ENCODE data around the gene LMAN1L. TPM values are rescaled to one million over a fixed set of nuclear protein-coding genes. Genes with fewer than 3 reads are reported as not detected.

Gene LMAN1L
- polyA plus RNA-seq, 2 donors: 0.27 to 0.61 TPM

GRCh38 chr15:74788042-74788682, 24.5 kb upstream of the LMAN1L start:
- Histone ChIP-seq H3K27ac (ENCODE audit: low read depth in 2 of 2, low read length in 1 of 2) (peak overlapping the region; percentile 90 to 96), H3K4me1 (ENCODE audit: control insufficient read depth in 2 of 2, insufficient read depth in 2 of 2, low read length in 1 of 2) (peaks cover 41 to 62% of the 10 kb centered on the region in 2 donors)
- WGBS, 2 donors: 37 to 38% methylated on average over 7 of the region's 7 CpGs

DNA sequence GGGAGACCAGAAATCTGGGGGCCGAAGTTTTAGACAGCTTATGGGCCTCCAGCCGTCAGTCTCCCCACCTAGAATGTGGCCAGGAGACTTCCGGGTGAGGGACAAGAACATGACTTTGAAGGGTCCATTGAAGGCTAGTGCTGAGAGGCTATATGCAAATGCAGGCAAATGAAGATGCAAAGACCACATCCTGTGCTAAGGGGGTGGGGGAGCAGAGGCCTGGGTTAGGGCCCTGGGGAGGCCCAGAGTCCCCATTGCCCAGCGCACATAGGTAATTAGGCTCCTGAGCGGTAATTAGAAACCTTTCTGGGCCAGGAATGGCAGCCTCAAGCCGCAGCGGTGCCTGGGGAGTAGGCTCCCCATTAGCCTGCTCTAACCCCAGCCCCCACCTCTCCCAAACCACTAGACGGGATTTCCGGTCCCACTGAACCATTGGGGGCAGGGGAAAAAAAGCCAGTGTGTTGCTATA, 23.9 kb upstream of the LMAN1L start:
- H3K9me3 ChIP-seq (ENCODE audit: control insufficient read depth in 2 of 2, insufficient read depth in 1 of 2, low read depth in 1 of 2, low read length in 1 of 2): no peaks in the 10 kb centered on the region
- H3K4me1 ChIP-seq (ENCODE audit: control insufficient read depth in 2 of 2, insufficient read depth in 2 of 2, low read length in 1 of 2): peaks cover 43 to 60% of the 10 kb centered on the region in 2 donors
- WGBS, 2 donors: 48 to 54% methylated on average over 9 of the region's 9 CpGs
- peak overlapping the region; percentile 90 to 96 for H3K27ac ChIP-seq (ENCODE audit: low read depth in 2 of 2, low read length in 1 of 2)
- no peaks in the 10 kb centered on the region for H3K27me3 ChIP-seq (ENCODE audit: control insufficient read depth in 1 of 2, insufficient read depth in 2 of 2, low read length in 2 of 2)
- peaks cover 0 to 7% of the 10 kb centered on the region in 2 donors for H3K36me3 ChIP-seq (ENCODE audit: control insufficient read depth in 2 of 2, insufficient read depth in 2 of 2, low read length in 1 of 2)
- H3K4me3 ChIP-seq (ENCODE audit: low read depth in 1 of 2, low read length in 2 of 2): peak overlapping the region; percentile 45 to 51

More at GRCh38 chr15:74788042-74788682, 24.5 kb upstream of the LMAN1L start:
- no peaks in the 10 kb centered on the region for H3K9me3 ChIP-seq (ENCODE audit: control insufficient read depth in 2 of 2, insufficient read depth in 1 of 2, low read depth in 1 of 2, low read length in 1 of 2)
- H3K27me3 ChIP-seq (ENCODE audit: control insufficient read depth in 1 of 2, insufficient read depth in 2 of 2, low read length in 2 of 2): no peaks in the 10 kb centered on the region
- H3K4me3 ChIP-seq (ENCODE audit: low read depth in 1 of 2, low read length in 2 of 2): peak overlapping the region; percentile 45 to 51
- peaks cover 0 to 7% of the 10 kb centered on the region in 2 donors for H3K36me3 ChIP-seq (ENCODE audit: control insufficient read depth in 2 of 2, insufficient read depth in 2 of 2, low read length in 1 of 2)

DNA sequence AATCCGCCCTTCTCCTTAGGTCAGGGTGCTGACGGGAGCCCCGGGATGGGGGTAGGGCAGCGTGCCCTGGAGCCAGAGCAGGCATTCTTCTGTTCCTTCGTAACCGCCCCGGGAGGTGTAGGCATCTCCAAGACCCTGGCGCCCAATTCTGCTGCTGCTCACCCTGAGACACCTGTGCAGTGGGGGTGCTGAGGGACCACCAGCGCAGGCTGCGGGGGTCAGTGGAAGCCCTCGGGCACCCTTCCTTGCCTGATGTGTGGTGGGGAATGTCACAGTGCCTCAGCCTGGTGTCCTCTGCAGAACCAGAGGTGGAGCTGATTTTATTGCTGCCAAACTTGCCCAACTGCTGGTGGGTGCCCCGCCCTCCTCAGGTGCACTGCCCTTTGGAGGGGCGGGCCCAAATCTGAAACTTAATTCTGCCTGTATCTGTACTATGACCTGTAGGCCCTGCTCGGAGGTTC, 23.4 kb upstream of the LMAN1L start:
- H3K36me3 ChIP-seq (ENCODE audit: control insufficient read depth in 2 of 2, insufficient read depth in 2 of 2, low read length in 1 of 2): peaks cover 0 to 7% of the 10 kb centered on the region in 2 donors
- H3K4me1 ChIP-seq (ENCODE audit: control insufficient read depth in 2 of 2, insufficient read depth in 2 of 2, low read length in 1 of 2): peaks cover 40 to 56% of the 10 kb centered on the region in 2 donors
- no peaks in the 10 kb centered on the region for H3K9me3 ChIP-seq (ENCODE audit: control insufficient read depth in 2 of 2, insufficient read depth in 1 of 2, low read depth in 1 of 2, low read length in 1 of 2)
- H3K4me3 ChIP-seq (ENCODE audit: low read depth in 1 of 2, low read length in 2 of 2): peak overlapping the region; percentile 45 to 51
- H3K27ac ChIP-seq (ENCODE audit: low read depth in 2 of 2, low read length in 1 of 2): peak overlapping the region; percentile 90 to 96
- WGBS, 2 donors: 32 to 34% methylated on average over 13 to 14 of the region's 14 CpGs
- no peaks in the 10 kb centered on the region for H3K27me3 ChIP-seq (ENCODE audit: control insufficient read depth in 1 of 2, insufficient read depth in 2 of 2, low read length in 2 of 2)

- Histone ChIP-seq H3K4me3 (ENCODE audit: low read depth in 1 of 2, low read length in 2 of 2) (peak overlapping the region in 1 of 2 donors; percentile 45), H3K4me1 (ENCODE audit: control insufficient read depth in 2 of 2, insufficient read depth in 2 of 2, low read length in 1 of 2) (peaks cover 43 to 61% of the 10 kb centered on the region in 2 donors), H3K27me3 (ENCODE audit: control insufficient read depth in 1 of 2, insufficient read depth in 2 of 2, low read length in 2 of 2) (no peaks in the 10 kb centered on the region), H3K36me3 (ENCODE audit: control insufficient read depth in 2 of 2, insufficient read depth in 2 of 2, low read length in 1 of 2) (peaks cover 0 to 9% of the 10 kb centered on the region in 2 donors), H3K27ac (ENCODE audit: low read depth in 2 of 2, low read length in 1 of 2) (peak overlapping the region; percentile 90 to 96), H3K9me3 (ENCODE audit: control insufficient read depth in 2 of 2, insufficient read depth in 1 of 2, low read depth in 1 of 2, low read length in 1 of 2) (no peaks in the 10 kb centered on the region)
- 31 to 40% methylated on average over 3 of the region's 3 CpGs for WGBS, 2 donors
These were observed 22.9 kb upstream of the LMAN1L start for GRCh38 chr15:74789741-74790079.

DNA sequence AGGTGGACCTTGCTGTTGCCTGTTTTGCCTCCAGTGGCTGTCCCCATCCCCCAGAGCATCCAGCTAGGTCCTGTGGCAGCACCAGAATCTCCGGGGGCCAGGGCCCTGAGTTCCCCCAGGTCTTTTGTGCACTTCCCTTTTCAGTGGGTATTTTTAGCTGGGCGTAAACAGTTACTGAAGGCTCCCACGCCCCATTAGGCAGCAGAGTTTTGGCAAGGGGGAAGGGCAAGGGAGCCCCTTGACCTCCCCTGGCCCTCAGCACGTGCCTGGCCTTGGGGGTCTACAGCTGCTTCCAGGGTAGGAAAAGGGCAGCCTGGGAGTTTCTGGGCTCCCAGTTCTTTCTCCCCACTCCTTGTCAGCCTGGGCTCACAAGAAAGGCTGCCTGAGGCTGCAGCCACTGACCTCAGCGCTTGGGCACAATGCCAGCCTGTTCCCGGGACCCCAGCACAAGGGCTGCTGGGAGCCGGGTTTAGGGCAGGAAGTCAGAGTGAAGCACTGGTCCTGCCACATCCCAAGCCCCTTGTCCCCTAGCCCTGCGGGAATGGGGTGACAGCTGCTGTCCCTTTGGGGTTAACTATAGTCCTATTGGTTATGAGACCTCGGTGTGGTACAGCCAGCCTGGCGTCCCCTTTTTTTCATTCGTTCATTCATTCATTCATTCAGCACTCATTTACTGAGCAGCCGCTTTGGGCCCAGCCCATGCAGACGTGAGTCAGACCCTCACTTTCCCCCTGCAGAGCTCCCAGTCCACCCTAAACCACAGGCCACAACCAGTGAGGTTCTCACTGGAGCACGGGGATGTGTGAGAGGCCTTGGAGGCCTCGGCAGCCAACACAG, 22.3 kb upstream of the LMAN1L start:
- Histone ChIP-seq H3K27ac (ENCODE audit: low read depth in 2 of 2, low read length in 1 of 2) (peak overlapping the region; percentile 90 to 96), H3K4me3 (ENCODE audit: low read depth in 1 of 2, low read length in 2 of 2) (peak overlapping the region in 1 of 2 donors; percentile 7), H3K36me3 (ENCODE audit: control insufficient read depth in 2 of 2, insufficient read depth in 2 of 2, low read length in 1 of 2) (peaks cover 0 to 9% of the 10 kb centered on the region in 2 donors), H3K9me3 (ENCODE audit: control insufficient read depth in 2 of 2, insufficient read depth in 1 of 2, low read depth in 1 of 2, low read length in 1 of 2) (no peaks in the 10 kb centered on the region), H3K27me3 (ENCODE audit: control insufficient read depth in 1 of 2, insufficient read depth in 2 of 2, low read length in 2 of 2) (no peaks in the 10 kb centered on the region), H3K4me1 (ENCODE audit: control insufficient read depth in 2 of 2, insufficient read depth in 2 of 2, low read length in 1 of 2) (peaks cover 40 to 62% of the 10 kb centered on the region in 2 donors)
- WGBS, 2 donors: 35 to 43% methylated on average over 15 of the region's 15 CpGs

DNA sequence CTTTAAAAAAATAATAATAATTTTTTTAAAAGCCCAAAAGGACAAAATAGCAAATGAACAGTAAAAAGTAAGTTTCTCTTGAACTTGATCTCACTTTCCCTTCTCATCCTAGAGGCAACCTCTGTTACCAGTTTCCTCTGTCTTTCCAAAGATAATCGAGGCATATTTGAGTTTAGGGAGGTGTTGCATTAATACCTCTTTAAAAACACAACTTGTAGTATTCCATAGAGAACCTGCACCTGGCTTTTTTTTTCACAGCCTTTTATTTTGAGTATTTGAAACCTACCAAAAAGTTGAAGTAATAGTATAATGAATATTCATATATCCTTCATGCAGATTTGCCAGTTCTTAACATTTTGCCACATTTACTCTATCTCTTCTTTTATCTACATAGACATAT, 21.6 kb upstream of the LMAN1L start:
- H3K27ac ChIP-seq (ENCODE audit: low read depth in 2 of 2, low read length in 1 of 2): no peak overlapping the region

DNA sequence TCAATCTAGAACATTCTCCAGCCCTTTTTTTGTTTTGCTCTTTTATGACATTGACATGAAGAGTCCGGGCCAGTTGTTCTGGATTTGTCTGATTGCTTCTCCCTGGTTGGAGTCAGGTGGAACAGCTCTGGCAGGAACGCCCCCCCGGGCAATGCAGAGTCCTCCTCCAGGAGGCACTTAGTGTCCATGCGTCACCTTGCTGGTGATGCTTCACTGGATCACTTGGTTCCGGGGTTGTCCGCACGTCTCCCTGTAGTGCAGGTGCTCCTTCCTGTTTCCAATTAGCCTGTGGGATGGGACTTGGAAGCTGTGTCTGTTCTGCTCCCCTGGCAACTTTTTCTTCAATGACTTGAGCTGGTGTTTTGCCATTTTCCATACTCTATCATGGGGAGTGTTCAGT, 21.0 kb upstream of the LMAN1L start:
- H3K27ac ChIP-seq (ENCODE audit: low read depth in 2 of 2, low read length in 1 of 2): peak overlapping the region; percentile 25 to 82
- H3K9me3 ChIP-seq (ENCODE audit: control insufficient read depth in 2 of 2, insufficient read depth in 1 of 2, low read depth in 1 of 2, low read length in 1 of 2): no peaks in the 10 kb centered on the region
- no peak overlapping the region for H3K4me3 ChIP-seq (ENCODE audit: low read depth in 1 of 2, low read length in 2 of 2)
- WGBS, 2 donors: 65 to 75% methylated on average over 7 of the region's 7 CpGs
- no peaks in the 10 kb centered on the region for H3K27me3 ChIP-seq (ENCODE audit: control insufficient read depth in 1 of 2, insufficient read depth in 2 of 2, low read length in 2 of 2)
- peaks cover 0 to 9% of the 10 kb centered on the region in 2 donors for H3K36me3 ChIP-seq (ENCODE audit: control insufficient read depth in 2 of 2, insufficient read depth in 2 of 2, low read length in 1 of 2)
- peaks cover 37 to 52% of the 10 kb centered on the region in 2 donors for H3K4me1 ChIP-seq (ENCODE audit: control insufficient read depth in 2 of 2, insufficient read depth in 2 of 2, low read length in 1 of 2)

More for the DNA sequence above, 21.6 kb upstream of the LMAN1L start:
- Histone ChIP-seq H3K4me3 (ENCODE audit: low read depth in 1 of 2, low read length in 2 of 2) (no peak overlapping the region), H3K36me3 (ENCODE audit: control insufficient read depth in 2 of 2, insufficient read depth in 2 of 2, low read length in 1 of 2) (peaks cover 0 to 9% of the 10 kb centered on the region in 2 donors), H3K4me1 (ENCODE audit: control insufficient read depth in 2 of 2, insufficient read depth in 2 of 2, low read length in 1 of 2) (peaks cover 40 to 57% of the 10 kb centered on the region in 2 donors), H3K27me3 (ENCODE audit: control insufficient read depth in 1 of 2, insufficient read depth in 2 of 2, low read length in 2 of 2) (no peaks in the 10 kb centered on the region), H3K9me3 (ENCODE audit: control insufficient read depth in 2 of 2, insufficient read depth in 1 of 2, low read depth in 1 of 2, low read length in 1 of 2) (no peaks in the 10 kb centered on the region)
- 31 to 45% methylated on average over 1 of the region's 1 CpG for WGBS, 2 donors

- 67 to 69% methylated on average over 12 of the region's 12 CpGs for WGBS, 2 donors
- H3K36me3 ChIP-seq (ENCODE audit: control insufficient read depth in 2 of 2, insufficient read depth in 2 of 2, low read length in 1 of 2): peaks cover 0 to 9% of the 10 kb centered on the region in 2 donors
- no peak overlapping the region for H3K4me3 ChIP-seq (ENCODE audit: low read depth in 1 of 2, low read length in 2 of 2)
These were observed 20.2 kb upstream of the LMAN1L start for GRCh38 chr15:74792227-74793016.

More at GRCh38 chr15:74792227-74793016, 20.2 kb upstream of the LMAN1L start:
- Histone ChIP-seq H3K27me3 (ENCODE audit: control insufficient read depth in 1 of 2, insufficient read depth in 2 of 2, low read length in 2 of 2) (no peaks in the 10 kb centered on the region), H3K4me1 (ENCODE audit: control insufficient read depth in 2 of 2, insufficient read depth in 2 of 2, low read length in 1 of 2) (peaks cover 34 to 47% of the 10 kb centered on the region in 2 donors), H3K27ac (ENCODE audit: low read depth in 2 of 2, low read length in 1 of 2) (peak overlapping the region; percentile 82), H3K9me3 (ENCODE audit: control insufficient read depth in 2 of 2, insufficient read depth in 1 of 2, low read depth in 1 of 2, low read length in 1 of 2) (no peaks in the 10 kb centered on the region)
